K562 (cell line): ENCODE measurements around the gene SRGAP2C.
"Not testable (repeated sequence)": the region's sequence is repeated elsewhere in the genome, so short reads cannot be mapped to it uniquely, and the experiment has no call there.

ENCODE experiments used
- BHLHE40 ChIP-seq: IDR thresholded peaks from 2 replicates; pipeline ENCODE4 v1.6.1; 2011; ENCODE audit warnings: low read length, improper control_type of control experiment
- EGR1 ChIP-seq: fragments of 450-650 bp; conservative IDR thresholded peaks from 2 replicates; pipeline ENCODE4 v1.6.1; 2017; ENCODE audit warnings: mild to moderate bottlenecking
- HDGF ChIP-seq: fragments of 450-650 bp; IDR thresholded peaks from 2 replicates; pipeline ENCODE4 v1.6.1; 2016
- LARP7 ChIP-seq: fragments of 450-650 bp; IDR thresholded peaks from 2 replicates; pipeline ENCODE4 v1.6.1; 2016
- MAFF ChIP-seq: IDR thresholded peaks from 2 replicates; pipeline ENCODE4 v1.6.1; 2012; ENCODE audit warnings: low read length, improper control_type of control experiment
- MTA1 ChIP-seq: fragments of 450-650 bp; IDR thresholded peaks from 2 replicates; pipeline ENCODE4 v1.6.1; 2017; ENCODE audit warnings: borderline replicate concordance
- NFATC3 ChIP-seq: fragments of 450-650 bp; IDR thresholded peaks from 2 replicates; pipeline ENCODE4 v1.6.1; 2017; ENCODE audit warnings: mild to moderate bottlenecking
- SNRNP70 ChIP-seq: fragments of 200-400 bp; formaldehyde crosslinking; optimal IDR thresholded peaks from 2 replicates; pipeline ENCODE3; 2017; ENCODE audit warnings: low read depth, low read length
- ZNF561 ChIP-seq: fragments of 450-650 bp; formaldehyde crosslinking; conservative IDR thresholded peaks from 2 replicates; pipeline ENCODE4 v1.4.0; 2020; ENCODE audit warnings: mild to moderate bottlenecking, moderate library complexity
- ZNF780A ChIP-seq: fragments of 250-450 bp; sonication (Bioruptor Pico); IDR thresholded peaks from 2 replicates; pipeline ENCODE4 v1.5.0; 2021; ENCODE audit warnings: mild to moderate bottlenecking
- TF ChIP-seq, protein P1 (sequence below), 3 experiments: IDR thresholded peaks in 2 of 3; conservative IDR thresholded peaks in 1 of 3; 2 replicates each; pipeline ENCODE4 v1.5.1; 2011 to 2012; ENCODE audit warnings: low read length in 3 of 3, mild to moderate bottlenecking in 3 of 3, control low read depth in 2 of 3, improper control_type of control experiment in 1 of 3, inconsistent platforms in 1 of 3, low read depth in 1 of 3, mixed read lengths in 1 of 3, moderate library complexity in 1 of 3; ENCODE audit not compliant: insufficient read depth in 2 of 3
- TF ChIP-seq, protein P2 (sequence below): fragments of 450-650 bp; formaldehyde crosslinking; IDR thresholded peaks from 2 replicates; pipeline ENCODE4 v1.4.0; 2020; ENCODE audit warnings: mild to moderate bottlenecking, mixed read lengths
- TF ChIP-seq, protein P3 (sequence below): sonication (generic); formaldehyde crosslinking; IDR thresholded peaks from 2 replicates; pipeline ENCODE4 v1.9.0; 2022; ENCODE audit warnings: mild to moderate bottlenecking, missing genetic modification reagents

DNA sequence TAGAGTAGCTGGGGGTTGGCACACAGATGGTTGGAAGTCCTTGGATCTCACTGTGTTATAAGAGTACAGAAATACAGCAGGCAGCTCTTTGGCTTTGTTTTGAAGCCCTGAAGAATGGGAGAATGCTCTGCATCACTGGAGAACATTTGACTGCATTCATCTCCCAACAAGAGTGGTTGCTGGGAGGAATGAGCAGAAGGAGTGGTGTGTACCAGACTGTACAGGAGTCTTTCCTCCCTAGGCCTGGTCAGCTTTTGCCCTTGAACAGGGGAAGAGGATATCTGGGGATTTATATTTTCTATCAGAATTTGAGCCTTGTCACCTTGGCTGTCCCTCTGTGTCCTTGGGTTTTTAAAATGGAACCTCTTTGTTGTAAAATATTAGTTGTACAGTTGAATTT lies 69.8 kb downstream of the SRGAP2C start:
- not testable (repeated sequence) for TF ChIP-seq MTA1; BHLHE40; EGR1; LARP7; ZNF780A (CRISPR knock-in tag); NFATC3; MAFF; HDGF; SNRNP70; ZNF561 (CRISPR knock-in tag)
- TF ChIP-seq, protein P1, sequence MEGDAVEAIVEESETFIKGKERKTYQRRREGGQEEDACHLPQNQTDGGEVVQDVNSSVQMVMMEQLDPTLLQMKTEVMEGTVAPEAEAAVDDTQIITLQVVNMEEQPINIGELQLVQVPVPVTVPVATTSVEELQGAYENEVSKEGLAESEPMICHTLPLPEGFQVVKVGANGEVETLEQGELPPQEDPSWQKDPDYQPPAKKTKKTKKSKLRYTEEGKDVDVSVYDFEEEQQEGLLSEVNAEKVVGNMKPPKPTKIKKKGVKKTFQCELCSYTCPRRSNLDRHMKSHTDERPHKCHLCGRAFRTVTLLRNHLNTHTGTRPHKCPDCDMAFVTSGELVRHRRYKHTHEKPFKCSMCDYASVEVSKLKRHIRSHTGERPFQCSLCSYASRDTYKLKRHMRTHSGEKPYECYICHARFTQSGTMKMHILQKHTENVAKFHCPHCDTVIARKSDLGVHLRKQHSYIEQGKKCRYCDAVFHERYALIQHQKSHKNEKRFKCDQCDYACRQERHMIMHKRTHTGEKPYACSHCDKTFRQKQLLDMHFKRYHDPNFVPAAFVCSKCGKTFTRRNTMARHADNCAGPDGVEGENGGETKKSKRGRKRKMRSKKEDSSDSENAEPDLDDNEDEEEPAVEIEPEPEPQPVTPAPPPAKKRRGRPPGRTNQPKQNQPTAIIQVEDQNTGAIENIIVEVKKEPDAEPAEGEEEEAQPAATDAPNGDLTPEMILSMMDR (IDR thresholded peaks at IDR 0.05 in 2 of 3, conservative IDR thresholded peaks at IDR 0.05 in 1 of 3; ENCODE audit: insufficient read depth in 2 of 3, low read depth in 1 of 3, low read length in 3 of 3), result not testable (repeated sequence)
- TF ChIP-seq, protein P2, sequence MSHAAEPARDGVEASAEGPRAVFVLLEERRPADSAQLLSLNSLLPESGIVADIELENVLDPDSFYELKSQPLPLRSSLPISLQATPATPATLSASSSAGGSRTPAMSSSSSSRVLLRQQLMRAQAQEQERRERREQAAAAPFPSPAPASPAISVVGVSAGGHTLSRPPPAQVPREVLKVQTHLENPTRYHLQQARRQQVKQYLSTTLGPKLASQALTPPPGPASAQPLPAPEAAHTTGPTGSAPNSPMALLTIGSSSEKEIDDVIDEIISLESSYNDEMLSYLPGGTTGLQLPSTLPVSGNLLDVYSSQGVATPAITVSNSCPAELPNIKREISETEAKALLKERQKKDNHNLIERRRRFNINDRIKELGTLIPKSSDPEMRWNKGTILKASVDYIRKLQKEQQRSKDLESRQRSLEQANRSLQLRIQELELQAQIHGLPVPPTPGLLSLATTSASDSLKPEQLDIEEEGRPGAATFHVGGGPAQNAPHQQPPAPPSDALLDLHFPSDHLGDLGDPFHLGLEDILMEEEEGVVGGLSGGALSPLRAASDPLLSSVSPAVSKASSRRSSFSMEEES (CRISPR knock-in tag), result not testable (repeated sequence)
- TF ChIP-seq, protein P3, sequence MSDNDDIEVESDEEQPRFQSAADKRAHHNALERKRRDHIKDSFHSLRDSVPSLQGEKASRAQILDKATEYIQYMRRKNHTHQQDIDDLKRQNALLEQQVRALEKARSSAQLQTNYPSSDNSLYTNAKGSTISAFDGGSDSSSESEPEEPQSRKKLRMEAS (CRISPR knock-in tag), result not testable (repeated sequence)
